ENCODE results near the gene DGCR2. TPM values are rescaled to one million over a fixed set of nuclear protein-coding genes. Genes with fewer than 3 reads are reported as not detected.

Gene DGCR2
- total and polyA plus RNA-seq, 10 of the 15 experiments (the other 5 are each of a cell fraction or from before 2014, with no cell fraction given) = 0.19 to 28.4 (median 16.0) TPM

GRCh38 chr22:19022755-19023154 lies 99.5 kb downstream of the DGCR2 start:
- no peak overlapping the region for H3K4me2 ChIP-seq (ENCODE audit: control insufficient read depth, insufficient read depth)
- WGBS (ENCODE audit: insufficient coverage, insufficient replicate concordance, low lambda C conversion rate, missing lambda C conversion rate) = 43% methylated on average over 8 of the region's 8 CpGs
- H4K20me1 ChIP-seq (ENCODE audit: control insufficient read depth, insufficient read depth) = no peaks in the 10 kb centered on the region
- H2AFZ ChIP-seq (ENCODE audit: control insufficient read depth, low read depth, low read length) = no peak overlapping the region
- intact Hi-C loops (cut with micrococcal nuclease; ENCODE audit: unreplicated experiment) = no loop called here
- no peak overlapping the region for H3K27ac ChIP-seq (ENCODE audit: control insufficient read depth, insufficient read depth)
- H3K9me3 ChIP-seq (replicated peaks; ENCODE audit: control insufficient read depth, insufficient read depth, low read length) = no peaks in the 10 kb centered on the region
- no peak overlapping the region for H3K4me3 ChIP-seq
- POLR2A ChIA-PET = no interaction called here
- SMC1A ChIA-PET (ENCODE audit: uncharacterized antibody, unreplicated experiment) = no interaction called here
- RAD21 ChIA-PET (ENCODE audit: unreplicated experiment) = no interaction called here
- ATAC-seq = no peak
- DNase-seq (ENCODE audit: low read depth, low spot score) = no peak
- no peaks in the 10 kb centered on the region for H3K36me3 ChIP-seq (ENCODE audit: control insufficient read depth in 2 of 2, insufficient read depth in 2 of 2, low read length in 1 of 2)
- FAIRE-seq = no peak
- TF ChIP-seq ZNF207 (IDR thresholded peaks at IDR 0.05; ENCODE audit: borderline replicate concordance) (no peak), ETV6 (conservative IDR thresholded peaks at IDR 0.05 in 1 of 2, IDR thresholded peaks at IDR 0.05 in 1 of 2; ENCODE audit: borderline replicate concordance in 1 of 2, low read depth in 1 of 2) (no peak), USF2 (IDR thresholded peaks at IDR 0.05; ENCODE audit: borderline replicate concordance, low read depth, low read length) (no peak), ZNF622 (IDR thresholded peaks at IDR 0.05) (no peak), NBN (IDR thresholded peaks at IDR 0.05) (no peak), USF1 (IDR thresholded peaks at IDR 0.05; ENCODE audit: borderline replicate concordance, extremely low read length, insufficient read depth, low read depth, low read length) (no peak), RUNX3 (IDR thresholded peaks at IDR 0.05; ENCODE audit: low read length) (no peak), POLR2AphosphoS2 (IDR thresholded peaks at IDR 0.05; ENCODE audit: low read depth, low read length) (no peak), FOS (IDR thresholded peaks at IDR 0.05; ENCODE audit: borderline replicate concordance, extremely low read depth, insufficient read length) (no peak), MTA3 (IDR thresholded peaks at IDR 0.05; ENCODE audit: borderline replicate concordance, low read length) (no peak), CEBPB (IDR thresholded peaks at IDR 0.05; ENCODE audit: borderline replicate concordance in 1 of 2, low read depth in 2 of 2, low read length in 2 of 2) (no peak), RCOR1 (conservative IDR thresholded peaks at IDR 0.05; ENCODE audit: low read depth, low read length) (no peak)
- in situ Hi-C loops (cut with MboI) = no loop called here
- CTCF ChIA-PET = no interaction called here
- H3K9ac ChIP-seq (ENCODE audit: control insufficient read depth, insufficient read depth, low read length) = no peak overlapping the region
- no peaks in the 10 kb centered on the region for H3K4me1 ChIP-seq (ENCODE audit: control insufficient read depth, insufficient read depth, low read length)
- no peaks in the 10 kb centered on the region for H3K79me2 ChIP-seq (ENCODE audit: control insufficient read depth, insufficient read depth, low read length)
- H3K27me3 ChIP-seq (replicated peaks in 1 of 2; ENCODE audit: control insufficient read depth in 2 of 2, insufficient read depth in 2 of 2, low read length in 1 of 2) = peaks cover 0 to 5% of the 10 kb centered on the region in 2 experiments; a peak in 1 of 4 replicates
- no TSS peak for BruUV-seq (replicated peaks)
